ENCODE results near the gene NFATC2.
"Not testable (repeated sequence)": the region's sequence is repeated elsewhere in the genome, so short reads cannot be mapped to it uniquely, and the experiment has no call there.

The NFATC2 gene

DNA sequence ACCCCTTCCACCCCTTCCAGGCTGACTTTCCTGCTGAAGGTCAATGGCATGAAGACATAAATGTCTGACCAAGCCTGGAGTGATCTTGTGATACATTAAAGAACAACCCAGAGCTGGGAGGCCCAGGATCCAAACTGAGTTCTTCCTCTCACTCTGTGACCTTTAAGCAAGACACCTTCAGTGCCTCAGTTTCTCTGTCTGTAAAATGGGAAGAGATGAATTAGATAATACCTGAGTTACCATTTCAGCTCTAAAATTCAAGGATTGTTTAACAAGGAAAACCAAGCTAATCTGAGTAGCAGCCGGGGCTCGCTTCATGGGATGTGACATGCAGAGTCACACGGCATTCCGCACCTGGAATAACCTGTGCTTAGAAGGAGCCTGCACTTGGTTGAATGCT, 7.0 kb upstream of the NFATC2 start:
- TF ChIP-seq Cebpa-rat (IDR thresholded peaks at IDR 0.05) = no peak

DNA sequence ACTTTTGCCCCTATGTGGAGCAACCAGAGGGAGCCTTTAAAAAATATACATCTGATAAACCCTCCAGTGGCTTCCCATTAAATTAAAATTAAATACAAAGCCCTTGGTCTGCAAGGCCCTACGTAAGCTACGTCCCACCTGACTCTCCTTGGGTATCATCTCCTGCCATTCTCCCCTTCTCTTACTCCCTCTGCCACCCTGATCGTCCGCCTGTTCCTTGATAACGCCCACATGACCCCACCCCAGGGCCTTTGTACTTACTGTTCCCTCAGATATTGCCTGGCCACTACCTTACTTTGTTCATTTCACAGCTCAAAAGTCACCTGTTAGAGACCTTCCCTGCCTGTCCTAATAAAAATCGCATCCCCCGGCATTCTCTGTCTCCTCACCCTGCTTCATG, 5.4 kb upstream of the NFATC2 start:
- no peak overlapping the region for H3K4me3 ChIP-seq
- no peak overlapping the region for H3K4me2 ChIP-seq
- H3K9ac ChIP-seq = no peak overlapping the region
- H4K20me1 ChIP-seq = no peaks in the 10 kb centered on the region
- no peak overlapping the region for H3K27ac ChIP-seq
- no peak for TF ChIP-seq Cebpa-rat (IDR thresholded peaks at IDR 0.05)
- H3K27me3 ChIP-seq = peaks cover 0 to 8% (median 0%) of the 10 kb centered on the region in 11 experiments; a peak in 7 of 22 replicates
- H3K4me1 ChIP-seq = peaks cover 4 to 10% (median 8%) of the 10 kb centered on the region in 10 experiments; a peak in 19 of 20 replicates
- no peaks in the 10 kb centered on the region for H3K9me3 ChIP-seq (replicated peaks in 1 of 11)
- H3K36me3 ChIP-seq = no peaks in the 10 kb centered on the region

More for the DNA sequence above, 7.0 kb upstream of the NFATC2 start:
- Histone ChIP-seq H3K4me3 (no peak overlapping the region), H3K27me3 (no peaks in the 10 kb centered on the region), H3K9me3 (replicated peaks in 1 of 11) (no peaks in the 10 kb centered on the region), H3K4me2 (no peak overlapping the region), H3K27ac (no peak overlapping the region), H3K9ac (no peak overlapping the region), H4K20me1 (no peaks in the 10 kb centered on the region), H3K4me1 (no peaks in the 10 kb centered on the region), H3K36me3 (no peaks in the 10 kb centered on the region)

- no peak overlapping the region for H3K27ac ChIP-seq
- no peaks in the 10 kb centered on the region; a peak in 1 of 22 replicates for H4K20me1 ChIP-seq
- no peak overlapping the region for H3K9ac ChIP-seq
- H3K36me3 ChIP-seq = no peaks in the 10 kb centered on the region
- H3K4me3 ChIP-seq = no peak overlapping the region
- H3K27me3 ChIP-seq = peaks cover 0 to 11% (median 0%) of the 10 kb centered on the region in 11 experiments; a peak in 7 of 22 replicates
- no peaks in the 10 kb centered on the region for H3K9me3 ChIP-seq (replicated peaks in 1 of 11)
- peaks cover 24 to 32% (median 30%) of the 10 kb centered on the region in 10 experiments for H3K4me1 ChIP-seq
- H3K4me2 ChIP-seq = no peak overlapping the region
- TF ChIP-seq Cebpa-rat (IDR thresholded peaks at IDR 0.05) = no peak
These were observed 3.0 kb upstream of the NFATC2 start for GRCh38 chr20:51545515-51545914.

DNA sequence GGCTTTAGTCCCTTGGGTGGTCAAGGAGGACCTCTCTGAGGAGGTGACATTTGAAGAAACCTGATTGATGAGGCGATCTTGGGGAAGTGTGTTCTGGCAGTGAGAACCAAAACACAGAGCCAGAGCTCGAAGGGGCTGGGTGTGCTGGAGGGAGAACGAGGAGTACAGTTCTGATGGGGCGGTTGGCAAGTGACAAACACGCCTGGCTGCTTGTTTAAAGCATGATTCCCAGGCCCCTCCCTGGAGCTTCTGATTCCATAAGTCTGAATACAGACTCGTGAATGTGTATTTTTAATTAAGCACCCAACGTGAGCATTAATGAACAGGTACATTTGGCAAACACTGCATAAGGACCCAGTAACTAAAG, 886 bp upstream of the NFATC2 start:
- Histone ChIP-seq H3K9me3 (replicated peaks in 1 of 11) (peaks cover 1 to 13% (median 8%) of the 10 kb centered on the region in 11 experiments; a peak in 20 of 22 replicates), H3K36me3 (peaks cover 0 to 13% (median 7%) of the 10 kb centered on the region in 11 experiments; a peak in 9 of 22 replicates), H3K9ac (peak overlapping the region in 4 of 11 experiments; percentile 56 to 73 (median 68); a peak in 5 of 22 replicates), H3K4me1 (peaks cover 32 to 42% (median 38%) of the 10 kb centered on the region in 10 experiments), H4K20me1 (no peaks in the 10 kb centered on the region; a peak in 1 of 22 replicates), H3K27me3 (peaks cover 0 to 11% (median 0%) of the 10 kb centered on the region in 11 experiments; a peak in 7 of 22 replicates), H3K27ac (peak overlapping the region in 2 of 11 experiments; percentile 52 to 57; a peak in 3 of 22 replicates), H3K4me2 (peak overlapping the region; percentile 85 to 99 (median 94)), H3K4me3 (peak overlapping the region in 4 of 10 experiments; percentile 43 to 69 (median 58); a peak in 1 of 20 replicates)
- no peak for TF ChIP-seq Cebpa-rat (IDR thresholded peaks at IDR 0.05)

DNA sequence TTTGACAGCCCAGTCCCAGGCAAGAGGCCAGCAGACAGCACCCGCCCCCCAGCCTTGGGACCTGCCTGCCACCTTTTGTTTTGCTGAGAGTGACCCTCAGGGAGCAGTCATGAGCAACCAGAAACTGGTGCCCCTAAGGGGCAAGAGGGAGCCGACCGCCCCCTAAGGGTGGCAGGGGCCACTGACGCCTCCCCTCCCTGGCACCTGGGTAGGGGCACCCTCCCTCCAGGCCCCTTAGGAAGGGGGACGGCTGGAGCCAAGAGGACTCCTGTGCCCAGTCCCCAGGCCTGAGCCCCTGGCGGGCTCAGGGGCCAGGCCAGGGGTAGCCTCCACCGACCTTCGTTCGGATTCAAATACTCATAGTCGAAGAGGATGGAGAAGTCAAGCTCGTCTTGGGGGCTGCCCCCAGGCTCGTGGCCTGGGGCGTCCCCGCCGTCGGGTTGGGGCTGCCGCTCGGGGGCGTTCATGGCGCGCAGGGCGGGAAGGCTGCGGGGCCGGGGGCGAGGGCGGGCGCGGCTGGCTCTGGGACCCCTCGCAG, 417 bp downstream of the NFATC2 start:
- peaks cover 0 to 11% (median 0%) of the 10 kb centered on the region in 11 experiments; a peak in 7 of 22 replicates for H3K27me3 ChIP-seq
- peaks cover 32 to 42% (median 38%) of the 10 kb centered on the region in 10 experiments for H3K4me1 ChIP-seq
- H3K4me3 ChIP-seq = peak overlapping the region; percentile 43 to 70 (median 60)
- H4K20me1 ChIP-seq = no peaks in the 10 kb centered on the region; a peak in 1 of 22 replicates
- peaks cover 12 to 25% (median 18%) of the 10 kb centered on the region in 11 experiments; a peak in 21 of 22 replicates for H3K9me3 ChIP-seq (replicated peaks in 1 of 11)
- H3K4me2 ChIP-seq = peak overlapping the region; percentile 73 to 99 (median 93)
- H3K9ac ChIP-seq = peak overlapping the region; percentile 38 to 86 (median 61); a peak in 19 of 22 replicates
- peak overlapping the region; percentile 14 to 92 (median 59); a peak in 21 of 22 replicates for H3K27ac ChIP-seq
- TF ChIP-seq Cebpa-rat (IDR thresholded peaks at IDR 0.05) = no peak
- peaks cover 0 to 23% (median 8%) of the 10 kb centered on the region in 11 experiments; a peak in 12 of 22 replicates for H3K36me3 ChIP-seq

- no peak for TF ChIP-seq Cebpa-rat (IDR thresholded peaks at IDR 0.05)
- Histone ChIP-seq H3K36me3 (peaks cover 0 to 23% (median 8%) of the 10 kb centered on the region in 11 experiments; a peak in 12 of 22 replicates), H3K9me3 (replicated peaks in 1 of 11) (peaks cover 12 to 25% (median 18%) of the 10 kb centered on the region in 11 experiments; a peak in 21 of 22 replicates), H3K4me2 (peak overlapping the region; percentile 73 to 99 (median 93)), H3K4me1 (peaks cover 36 to 47% (median 43%) of the 10 kb centered on the region in 10 experiments), H3K27me3 (peaks cover 0 to 11% (median 0%) of the 10 kb centered on the region in 11 experiments; a peak in 7 of 22 replicates), H3K4me3 (peak overlapping the region; percentile 43 to 70 (median 60); a peak in 18 of 20 replicates), H3K9ac (peak overlapping the region; percentile 22 to 86 (median 61); a peak in 18 of 22 replicates), H4K20me1 (no peaks in the 10 kb centered on the region; a peak in 1 of 22 replicates), H3K27ac (peak overlapping the region; percentile 14 to 92 (median 59); a peak in 21 of 22 replicates)
These were observed 1.1 kb downstream of the NFATC2 start for GRCh38 chr20:51541189-51542032.

DNA sequence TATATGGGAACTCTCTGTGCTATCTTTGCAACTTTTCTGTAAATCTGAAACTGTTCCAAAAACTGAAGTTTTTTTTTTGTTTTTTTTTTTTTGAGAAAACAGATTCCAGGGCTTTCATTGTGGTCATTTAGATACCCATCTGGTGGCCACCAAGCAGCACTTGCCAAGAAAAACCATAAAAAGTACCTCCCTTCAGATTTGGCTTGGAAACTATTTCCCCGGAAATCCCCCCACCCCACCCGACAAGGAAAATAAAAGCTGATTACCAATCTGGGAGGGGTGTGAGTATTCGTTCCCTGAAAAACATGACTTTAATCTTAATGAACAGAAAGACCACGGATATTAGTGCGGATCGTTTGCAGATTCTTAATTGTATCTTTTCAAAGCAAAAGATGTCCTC, 1.9 kb downstream of the NFATC2 start:
- peaks cover 44 to 55% (median 51%) of the 10 kb centered on the region in 10 experiments for H3K4me1 ChIP-seq
- peaks cover 12 to 25% (median 18%) of the 10 kb centered on the region in 11 experiments; a peak in 21 of 22 replicates for H3K9me3 ChIP-seq (replicated peaks in 1 of 11)
- H3K27ac ChIP-seq = peak overlapping the region in 10 of 11 experiments; percentile 40 to 92 (median 62); a peak in 14 of 22 replicates
- peak overlapping the region in 7 of 11 experiments; percentile 4 to 86 (median 76); a peak in 8 of 22 replicates for H3K9ac ChIP-seq
- H3K4me3 ChIP-seq = peak overlapping the region in 2 of 10 experiments; percentile 61 to 64; a peak in 2 of 20 replicates
- TF ChIP-seq Cebpa-rat (IDR thresholded peaks at IDR 0.05) = no peak
- peaks cover 0 to 23% (median 8%) of the 10 kb centered on the region in 11 experiments; a peak in 12 of 22 replicates for H3K36me3 ChIP-seq
- peaks cover 0 to 11% (median 0%) of the 10 kb centered on the region in 11 experiments; a peak in 7 of 22 replicates for H3K27me3 ChIP-seq
- peaks cover 0 to 6% (median 0%) of the 10 kb centered on the region in 11 experiments; a peak in 2 of 22 replicates for H4K20me1 ChIP-seq
- H3K4me2 ChIP-seq = peak overlapping the region; percentile 73 to 99 (median 93)

- H3K4me1 ChIP-seq = peaks cover 50 to 60% (median 56%) of the 10 kb centered on the region in 10 experiments
- peak overlapping the region in 10 of 11 experiments; percentile 73 to 99 (median 94); a peak in 16 of 22 replicates for H3K4me2 ChIP-seq
- H3K9ac ChIP-seq = not testable (repeated sequence)
These were observed 2.4 kb downstream of the NFATC2 start for GRCh38 chr20:51540074-51540473.

More at GRCh38 chr20:51540074-51540473, 2.4 kb downstream of the NFATC2 start:
- H3K4me3 ChIP-seq, H3K27ac ChIP-seq: not testable (repeated sequence)
- Histone ChIP-seq H3K9me3 (replicated peaks in 1 of 11) (peaks cover 12 to 25% (median 18%) of the 10 kb centered on the region in 11 experiments; a peak in 21 of 22 replicates), H3K36me3 (peaks cover 0 to 23% (median 8%) of the 10 kb centered on the region in 11 experiments; a peak in 12 of 22 replicates), H3K27me3 (peaks cover 0 to 11% (median 0%) of the 10 kb centered on the region in 11 experiments; a peak in 7 of 22 replicates), H4K20me1 (peaks cover 0 to 11% (median 0%) of the 10 kb centered on the region in 11 experiments; a peak in 2 of 22 replicates)
